Prostate gland (tissue), 2 donors: ENCODE measurements around the gene HDAC10.

Source experiments
- POLR2A ChIP-seq: fragments of 450-650 bp; IDR thresholded peaks from one replicate; pipeline ENCODE4 v1.6.1; 2016; ENCODE audit warnings: antibody characterized with exemption, mild to moderate bottlenecking
- TF ChIP-seq, protein P1 (sequence below), 4 experiments: fragments of 200-600 bp in 2 of 4; fragments of 450-650 bp in 2 of 4; sonication (generic) in 2 of 4; IDR thresholded peaks; 1 replicate in 3 of 4; 2 replicates in 1 of 4; pipeline ENCODE4 v1.5.1; 2016 to 2019; ENCODE audit warnings: antibody characterized with exemption in 4 of 4, mild to moderate bottlenecking in 2 of 4, moderate library complexity in 2 of 4

DNA sequence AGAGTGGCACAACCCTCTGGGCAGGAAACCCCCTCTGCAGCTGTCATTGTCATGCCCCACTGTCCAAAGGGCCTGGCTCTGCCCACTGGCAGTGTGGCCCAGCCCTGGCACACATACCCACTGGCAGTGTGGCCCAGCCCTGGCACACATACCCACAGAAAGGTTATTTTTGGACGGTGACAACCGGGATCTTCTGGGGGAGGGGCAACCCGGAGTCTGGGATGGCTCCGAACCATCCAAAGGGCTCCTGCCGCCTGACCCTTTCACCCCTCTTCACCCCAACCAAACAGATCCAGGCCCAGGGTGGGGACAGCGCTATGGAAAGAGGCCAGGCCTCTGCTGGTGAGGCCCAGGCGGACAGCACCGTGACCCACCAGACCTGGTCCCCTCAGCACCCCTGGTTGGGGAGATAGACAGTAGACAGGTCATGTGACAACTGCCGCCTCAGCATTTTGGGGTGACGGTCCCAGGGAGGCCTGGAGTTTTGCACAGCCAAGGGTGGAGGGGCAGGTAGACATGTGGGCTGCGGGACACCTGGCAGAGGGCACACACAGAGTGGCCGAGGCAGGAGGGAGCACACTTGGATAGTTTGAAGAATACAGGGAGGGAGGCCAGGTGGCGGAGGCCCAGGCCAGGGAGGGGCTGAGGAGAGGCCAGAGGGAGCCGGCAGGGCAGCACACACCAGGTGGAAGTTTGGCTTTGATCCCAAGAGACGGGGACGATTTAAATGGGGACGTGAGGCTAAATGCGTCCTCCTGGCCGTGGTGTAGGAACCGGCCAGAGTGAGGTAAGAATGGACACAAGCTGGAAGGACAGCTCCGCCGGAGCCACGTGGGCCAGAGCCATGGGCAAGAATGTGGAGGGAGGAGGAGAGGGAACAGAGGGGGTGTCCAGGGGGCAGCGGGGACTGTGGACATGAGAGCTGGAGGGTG is 7.6 kb upstream of the HDAC10 start:
- TF ChIP-seq POLR2A = no peak
- TF ChIP-seq, protein P1, sequence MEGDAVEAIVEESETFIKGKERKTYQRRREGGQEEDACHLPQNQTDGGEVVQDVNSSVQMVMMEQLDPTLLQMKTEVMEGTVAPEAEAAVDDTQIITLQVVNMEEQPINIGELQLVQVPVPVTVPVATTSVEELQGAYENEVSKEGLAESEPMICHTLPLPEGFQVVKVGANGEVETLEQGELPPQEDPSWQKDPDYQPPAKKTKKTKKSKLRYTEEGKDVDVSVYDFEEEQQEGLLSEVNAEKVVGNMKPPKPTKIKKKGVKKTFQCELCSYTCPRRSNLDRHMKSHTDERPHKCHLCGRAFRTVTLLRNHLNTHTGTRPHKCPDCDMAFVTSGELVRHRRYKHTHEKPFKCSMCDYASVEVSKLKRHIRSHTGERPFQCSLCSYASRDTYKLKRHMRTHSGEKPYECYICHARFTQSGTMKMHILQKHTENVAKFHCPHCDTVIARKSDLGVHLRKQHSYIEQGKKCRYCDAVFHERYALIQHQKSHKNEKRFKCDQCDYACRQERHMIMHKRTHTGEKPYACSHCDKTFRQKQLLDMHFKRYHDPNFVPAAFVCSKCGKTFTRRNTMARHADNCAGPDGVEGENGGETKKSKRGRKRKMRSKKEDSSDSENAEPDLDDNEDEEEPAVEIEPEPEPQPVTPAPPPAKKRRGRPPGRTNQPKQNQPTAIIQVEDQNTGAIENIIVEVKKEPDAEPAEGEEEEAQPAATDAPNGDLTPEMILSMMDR (IDR thresholded peaks at IDR 0.05) = no peak
